Aorta (tissue), 5 donors: Measurements from ENCODE around the gene CLN3. TPM values are rescaled to one million over a fixed set of nuclear protein-coding genes. Genes with fewer than 3 reads are reported as not detected.
"Not testable (repeated sequence)": the region's sequence is repeated elsewhere in the genome, so short reads cannot be mapped to it uniquely, and the experiment has no call there.

Experiments used
- ATAC-seq: fragments of 200-7000 bp; cut with Tn5 transposase; one replicate; pipeline ENCODE4 v1.9.1; 2022; ENCODE audit warnings: moderate library complexity; ENCODE audit not compliant: low FRiP score
- DNase-seq, 2 donors: peaks; one replicate each; pipeline ENCODE4 v3.0.0-alpha.2; 2020
- H3K27ac ChIP-seq, 2 donors: one replicate each; pipeline ENCODE4 v1.5.1; 2013; ENCODE audit warnings: low read length in 2 of 2, mild to moderate bottlenecking in 2 of 2, moderate library complexity in 2 of 2, control low read depth in 1 of 2, inconsistent platforms in 1 of 2, low read depth in 1 of 2
- H3K27me3 ChIP-seq, 2 donors: one replicate each; pipeline ENCODE4 v1.6.1; 2013; ENCODE audit warnings: control low read depth in 1 of 2, low read length in 1 of 2, mild to moderate bottlenecking in 1 of 2, moderate library complexity in 1 of 2; ENCODE audit not compliant: insufficient read depth in 2 of 2, control insufficient read depth in 1 of 2
- H3K36me3 ChIP-seq, 2 donors: one replicate each; pipeline ENCODE4 v1.6.1; 2013; ENCODE audit warnings: control low read depth in 1 of 2, low read length in 1 of 2, mild to moderate bottlenecking in 1 of 2; ENCODE audit not compliant: insufficient read depth in 2 of 2, control insufficient read depth in 1 of 2
- H3K4me1 ChIP-seq, 2 donors: one replicate each; pipeline ENCODE4 v1.6.1; 2013; ENCODE audit warnings: low read length in 2 of 2, control low read depth in 1 of 2, mild to moderate bottlenecking in 1 of 2, moderate library complexity in 1 of 2; ENCODE audit not compliant: insufficient read depth in 2 of 2, control insufficient read depth in 1 of 2
- H3K4me3 ChIP-seq, 2 donors: one replicate each; pipeline ENCODE4 v1.5.1; 2013; ENCODE audit warnings: low read length in 2 of 2, control low read depth in 1 of 2, mild to moderate bottlenecking in 1 of 2
- H3K9me3 ChIP-seq: one replicate; pipeline ENCODE4 v1.6.1; 2013; ENCODE audit warnings: mild to moderate bottlenecking, low read length; ENCODE audit not compliant: control insufficient read depth
- whole genome bisulfite sequencing, 2 donors: extraction: QIAGEN DNeasy Blood & Tissue Kit; methylation state at CpG; one replicate each; pipeline ENCODE4 v1.1.7; 2013; 5-methylcytosine and 5-hydroxymethylcytosine counted together
- intact Hi-C, 2 donors: fragments of 100-400 bp; cut with DNase I; formaldehyde crosslinking; loops; one replicate each; pipeline versions ENCODE4 v1.14.2 to v1.15.0; 2022
- polyA plus RNA-seq, 2 donors: library from polyadenylated mRNA; stranded (reverse); fragments of 200-250 nt; gene quantifications; one replicate each; pipeline ENCODE4 v1.2.3, GENCODE V29; 2013
- total RNA-seq, 2 donors: library from RNA; stranded (reverse); fragmentation: NEBNext Ultra II Directional; extraction: Animal tissue kit (Norgen Biotek cat#: 25700); gene quantifications; one replicate each; pipeline ENCODE4 v1.2.1, GENCODE V29; 2021
- donor health status: healthy with polysubstance abuse.
- donor health status: Bipolar disorder and iron deficiency.
- donor health status: DM: no; HTN: no; CAD: no.
- donor health status: DM: no; HTN: no; CAD: no.
- donor health status: DM: yes; HTN: yes; CAD: no.

The CLN3 gene
- total and polyA plus RNA-seq, 4 donors, result 15.6 to 48.7 (median 23.4) TPM

DNA sequence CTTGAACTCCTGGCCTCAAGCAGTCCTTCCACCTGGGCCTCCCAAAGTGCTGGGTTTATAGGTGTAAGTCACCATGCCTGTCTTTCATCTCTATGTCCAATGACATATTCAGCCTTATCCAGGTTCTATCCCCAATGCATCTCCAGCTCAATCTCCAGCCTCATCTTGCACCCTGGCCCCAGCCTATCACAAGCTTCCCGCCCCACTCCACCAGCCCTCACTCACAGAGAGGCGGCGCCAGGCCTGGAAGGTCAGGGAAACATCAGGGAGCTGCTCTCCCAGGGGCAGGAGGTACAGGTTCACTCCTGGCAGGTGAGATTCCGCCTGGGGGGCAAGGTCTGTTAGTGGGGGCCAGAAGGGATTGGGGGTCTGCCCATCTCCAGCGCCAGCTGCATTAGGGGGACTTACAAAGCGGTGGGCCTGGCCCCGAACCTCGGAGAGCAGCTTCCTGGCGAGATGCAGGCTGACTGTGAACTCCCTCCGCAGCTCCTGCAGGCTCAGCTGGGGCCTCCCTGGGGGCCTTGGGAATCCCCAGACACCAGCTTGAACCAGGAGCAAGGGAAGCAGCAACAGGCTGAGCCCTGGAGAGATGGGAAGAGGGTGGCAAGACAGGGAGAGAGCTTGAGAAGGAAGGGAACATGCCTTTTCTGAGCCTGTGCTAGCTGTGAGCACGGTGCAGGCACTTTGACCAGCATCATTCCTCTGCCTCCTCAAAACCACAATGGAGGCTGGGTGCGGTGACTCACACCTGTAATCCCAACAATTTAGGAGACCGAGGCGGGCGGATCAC is 11.8 kb upstream of the CLN3 start:
- WGBS, 2 donors, result 81 to 82% methylated on average over 15 of the region's 15 CpGs
- H3K27me3 ChIP-seq, result no peaks in the 10 kb centered on the region
- intact Hi-C loops, result no loop called here
- no peaks in the 10 kb centered on the region for H3K9me3 ChIP-seq
- H3K4me1 ChIP-seq, result no peaks in the 10 kb centered on the region
- DNase-seq (no peak), ATAC-seq (no peak)
- no peak overlapping the region for H3K27ac ChIP-seq
- H3K36me3 ChIP-seq, result no peaks in the 10 kb centered on the region
- no peak overlapping the region for H3K4me3 ChIP-seq

DNA sequence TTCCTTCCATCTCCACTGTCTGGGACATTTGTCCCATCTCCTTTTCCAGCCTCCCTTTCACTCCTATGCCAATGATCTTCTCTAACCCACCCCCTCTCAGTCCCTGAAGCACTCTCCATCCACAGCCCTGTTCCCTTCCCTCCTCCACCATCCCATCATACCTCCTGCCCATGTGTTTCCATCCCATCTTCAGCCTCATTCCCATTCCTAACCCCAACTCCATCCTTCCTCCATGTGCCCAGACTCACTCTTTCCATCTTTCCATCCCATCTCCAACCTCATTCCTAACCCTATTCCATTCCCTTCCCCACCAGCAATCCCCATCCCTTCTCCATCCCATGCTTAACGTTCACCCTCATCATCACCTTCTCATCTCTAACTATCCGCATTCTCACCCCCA is 10.4 kb upstream of the CLN3 start:
- ATAC-seq (no peak), DNase-seq (no peak)
- Histone ChIP-seq H3K36me3 (no peaks in the 10 kb centered on the region), H3K4me1 (no peaks in the 10 kb centered on the region), H3K4me3 (no peak overlapping the region), H3K9me3 (no peaks in the 10 kb centered on the region), H3K27ac (no peak overlapping the region), H3K27me3 (no peaks in the 10 kb centered on the region)
- 79 to 80% methylated on average over 2 of the region's 2 CpGs for WGBS, 2 donors
- intact Hi-C loops, result no loop called here

DNA sequence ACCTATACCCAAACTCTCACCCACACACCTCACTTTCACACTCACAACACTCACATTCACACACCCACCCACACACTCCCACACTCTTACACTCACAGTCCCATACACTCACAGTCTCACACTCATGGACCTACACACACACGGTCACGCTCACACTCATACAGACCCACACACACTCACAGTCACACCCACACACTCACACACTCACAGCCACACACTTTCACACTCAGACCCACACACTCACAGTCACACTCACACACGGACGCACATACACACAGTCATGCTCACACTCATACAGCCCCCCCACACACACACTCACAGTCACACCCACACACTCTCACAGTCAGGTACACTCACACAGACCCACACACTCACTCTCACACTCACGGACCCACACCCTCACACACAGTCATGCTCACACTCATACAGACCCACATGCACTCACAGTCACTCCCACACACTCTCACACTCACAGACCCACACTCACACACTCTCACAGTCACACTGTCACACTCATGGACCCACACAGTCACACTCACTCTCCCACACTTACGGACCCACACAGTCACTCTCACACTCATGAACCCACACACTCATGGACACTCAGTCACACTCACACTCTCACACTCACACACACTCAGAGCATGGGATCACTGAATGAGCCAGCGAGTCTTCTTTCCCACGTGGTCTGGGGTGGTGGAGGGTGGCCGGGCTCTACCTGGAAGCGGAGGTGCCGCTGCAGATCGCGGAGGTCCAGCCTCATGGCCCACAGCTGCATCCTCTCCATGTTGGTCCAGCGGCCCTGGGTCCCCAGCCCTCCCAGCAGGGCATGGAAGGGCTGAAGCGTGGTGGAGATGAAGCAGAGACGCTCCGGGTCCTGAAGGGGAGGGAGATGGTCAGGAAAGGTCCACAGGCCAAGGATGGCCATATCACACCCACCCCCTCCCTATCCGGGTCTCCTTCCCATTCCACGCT is 9.7 kb upstream of the CLN3 start:
- Histone ChIP-seq H3K4me3 (no peak overlapping the region), H3K4me1 (no peaks in the 10 kb centered on the region), H3K9me3 (no peaks in the 10 kb centered on the region), H3K36me3 (no peaks in the 10 kb centered on the region), H3K27me3 (no peaks in the 10 kb centered on the region), H3K27ac (no peak overlapping the region)
- DNase-seq, result no peak
- WGBS, 2 donors, result 86% methylated on average over 19 of the region's 19 CpGs
- ATAC-seq, result no peak
- intact Hi-C loops, result no loop called here

DNA sequence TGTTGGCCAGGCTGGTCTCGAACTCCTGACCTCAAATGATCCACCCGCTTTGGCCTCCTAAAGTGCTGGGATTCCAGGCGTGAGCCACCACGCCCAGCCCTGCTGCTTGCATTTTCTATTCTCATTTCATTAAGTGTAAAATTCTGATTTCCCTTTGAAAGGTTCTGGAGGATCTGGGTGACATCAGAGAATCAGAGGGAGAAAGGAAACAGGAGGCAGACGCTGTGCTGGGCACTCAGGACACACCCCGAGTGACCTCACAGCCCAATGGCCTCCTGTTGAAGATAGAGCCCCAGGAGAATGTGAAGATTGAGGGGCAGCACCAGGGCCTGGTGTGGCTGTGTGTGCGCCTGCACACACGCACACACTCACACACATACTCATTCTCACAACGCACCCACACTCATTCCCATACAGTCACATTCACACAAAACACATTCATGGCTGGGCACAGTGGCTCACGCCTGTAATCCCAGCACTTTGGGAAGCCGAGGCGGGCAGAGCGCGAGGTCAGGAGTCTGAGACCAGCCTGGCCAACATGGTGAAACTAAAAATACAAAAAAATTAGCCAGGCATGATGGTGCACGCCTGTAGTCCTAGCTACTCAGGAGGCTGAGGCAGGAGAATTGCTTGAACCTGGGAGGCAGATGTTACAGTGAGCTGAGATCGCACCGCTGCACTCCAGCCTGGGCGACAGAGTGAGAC is 8.8 kb upstream of the CLN3 start:
- DNase-seq, H3K27me3 ChIP-seq, H3K4me3 ChIP-seq, intact Hi-C loops, H3K9me3 ChIP-seq, H3K36me3 ChIP-seq, H3K27ac ChIP-seq, ATAC-seq, H3K4me1 ChIP-seq: not testable (repeated sequence)
- 82 to 86% methylated on average over 18 of the region's 18 CpGs for WGBS, 2 donors

DNA sequence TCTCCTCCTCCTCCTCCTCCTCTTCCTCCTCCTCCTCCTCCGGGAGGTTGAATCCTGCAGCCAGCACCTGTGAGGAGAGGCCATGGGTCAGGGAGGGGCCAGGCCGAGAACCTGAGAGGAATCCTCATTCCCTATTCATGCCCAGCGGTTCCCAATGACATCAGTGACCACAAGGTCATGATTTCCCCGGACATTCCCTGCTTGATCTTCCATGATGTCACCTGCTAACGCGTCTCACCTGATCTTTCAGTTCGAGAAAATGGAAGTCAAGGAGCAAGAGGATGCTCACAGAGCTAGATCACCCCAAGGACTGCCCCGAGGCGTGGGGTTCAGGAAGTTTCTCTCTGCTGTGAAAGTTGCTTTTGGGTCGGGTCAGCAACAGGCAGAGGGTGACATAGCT is 8.0 kb upstream of the CLN3 start:
- no peaks in the 10 kb centered on the region for H3K27me3 ChIP-seq
- 83 to 87% methylated on average over 9 to 10 of the region's 10 CpGs for WGBS, 2 donors
- no peaks in the 10 kb centered on the region for H3K36me3 ChIP-seq
- H3K9me3 ChIP-seq, result no peaks in the 10 kb centered on the region
- ATAC-seq (no peak), DNase-seq (no peak)
- no peak overlapping the region for H3K4me3 ChIP-seq
- H3K4me1 ChIP-seq, result no peaks in the 10 kb centered on the region
- intact Hi-C loops, result no loop called here
- H3K27ac ChIP-seq, result no peak overlapping the region

DNA sequence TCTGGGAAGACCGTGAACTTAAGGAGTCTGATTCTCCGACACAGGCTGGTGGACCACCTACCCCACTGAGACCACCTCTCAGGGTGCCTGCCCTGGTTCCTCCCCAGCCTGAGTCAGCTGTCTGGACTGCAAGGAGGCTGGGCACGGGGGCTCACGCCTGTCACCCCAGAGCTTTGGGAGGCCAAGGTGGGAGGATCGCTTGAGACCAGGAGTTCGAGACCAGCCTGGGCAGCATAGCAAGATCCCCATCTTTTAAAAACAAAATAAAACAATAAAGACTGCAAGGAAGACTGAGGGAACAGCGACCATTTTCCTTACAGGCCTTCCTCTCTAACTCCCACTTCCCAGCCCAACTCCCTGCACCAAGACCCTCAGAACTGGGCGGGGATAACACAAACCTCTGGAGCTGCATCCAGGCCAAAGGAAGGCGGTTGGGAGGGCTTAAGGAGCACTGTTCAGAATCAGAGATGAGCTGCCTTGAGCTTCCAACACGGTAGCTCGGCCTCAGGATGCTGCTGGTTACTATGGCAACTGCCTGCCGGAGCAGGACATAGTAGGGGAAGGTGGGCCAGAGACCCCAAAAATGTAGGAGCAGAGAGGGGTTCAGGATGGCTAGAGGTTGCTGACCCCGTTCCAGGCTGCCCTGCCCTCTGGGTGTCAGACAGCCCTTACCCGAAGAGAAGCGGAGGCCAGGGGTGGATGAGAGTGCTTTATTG is 7.0 kb upstream of the CLN3 start:
- no peak for DNase-seq
- 79 to 87% methylated on average over 15 of the region's 15 CpGs for WGBS, 2 donors
- ATAC-seq, result no peak
- H3K36me3 ChIP-seq, result no peaks in the 10 kb centered on the region
- no peak overlapping the region for H3K27ac ChIP-seq
- no peaks in the 10 kb centered on the region for H3K4me1 ChIP-seq
- intact Hi-C loops, result no loop called here
- H3K9me3 ChIP-seq, result no peaks in the 10 kb centered on the region
- no peaks in the 10 kb centered on the region for H3K27me3 ChIP-seq
- no peak overlapping the region for H3K4me3 ChIP-seq

DNA sequence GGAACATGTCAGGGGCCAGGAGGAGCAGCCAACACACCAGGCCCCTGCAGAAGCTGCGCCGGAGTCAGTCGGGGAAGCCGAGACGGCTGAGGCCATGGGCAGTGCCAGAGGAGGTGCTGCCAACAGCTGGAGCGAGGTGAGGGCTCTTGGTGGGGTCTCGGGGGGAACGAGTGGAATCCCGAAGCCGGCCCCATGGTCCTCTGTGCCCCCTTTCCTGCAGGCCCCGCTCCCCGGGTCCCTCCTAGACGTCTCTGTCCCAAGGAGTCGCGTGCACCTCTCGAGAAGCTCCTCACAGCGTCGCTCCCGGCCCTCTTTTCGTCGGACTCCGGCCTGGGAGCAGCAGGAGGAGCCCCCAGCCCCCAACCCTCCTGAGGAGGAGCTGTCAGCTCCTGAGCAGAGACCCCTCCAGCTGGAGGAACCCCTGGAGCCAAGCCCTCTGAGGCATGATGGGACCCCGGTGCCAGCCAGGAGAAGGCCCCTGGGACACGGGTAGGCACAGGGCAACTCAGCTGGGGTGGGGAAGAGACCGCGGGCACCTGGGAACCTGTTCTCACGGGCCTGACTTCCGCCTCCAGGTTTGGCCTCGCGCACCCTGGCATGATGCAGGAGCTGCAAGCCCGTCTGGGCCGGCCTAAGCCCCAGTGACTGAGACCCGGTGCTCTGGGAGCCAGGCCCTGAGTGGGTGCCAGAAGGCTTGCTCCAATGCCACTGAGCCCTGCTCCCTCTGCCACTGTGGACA is 6.2 kb upstream of the CLN3 start:
- H3K27ac ChIP-seq, result no peak overlapping the region
- no peaks in the 10 kb centered on the region for H3K36me3 ChIP-seq
- H3K4me3 ChIP-seq, result no peak overlapping the region
- ATAC-seq, result no peak
- no peaks in the 10 kb centered on the region for H3K4me1 ChIP-seq
- intact Hi-C loops, result no loop called here
- H3K27me3 ChIP-seq, result no peaks in the 10 kb centered on the region
- no peaks in the 10 kb centered on the region for H3K9me3 ChIP-seq
- DNase-seq, result no peak
- 82 to 86% methylated on average over 30 to 33 of the region's 33 CpGs for WGBS, 2 donors

DNA sequence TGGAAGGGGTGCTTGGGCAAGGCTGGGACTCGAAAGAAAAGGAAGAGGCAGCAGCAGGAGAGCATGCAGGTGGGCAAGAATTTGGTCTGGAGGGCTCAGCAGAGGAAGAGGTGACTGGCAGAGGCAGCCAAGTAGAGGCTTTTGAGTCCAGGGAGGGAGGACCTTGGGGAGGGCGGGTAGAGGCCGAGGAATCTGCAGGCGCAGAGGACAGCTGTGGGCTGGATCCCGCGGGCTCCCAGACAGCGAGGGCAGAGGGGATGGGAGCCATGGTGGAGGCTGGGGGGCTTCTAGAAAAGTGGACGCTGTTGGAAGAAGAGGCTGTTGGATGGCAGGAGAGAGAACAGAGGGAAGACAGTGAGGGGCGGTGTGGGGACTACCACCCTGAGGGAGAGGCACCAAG is 5.5 kb upstream of the CLN3 start:
- Histone ChIP-seq H3K36me3 (no peaks in the 10 kb centered on the region), H3K4me3 (no peak overlapping the region), H3K4me1 (no peaks in the 10 kb centered on the region), H3K27me3 (no peaks in the 10 kb centered on the region), H3K27ac (no peak overlapping the region), H3K9me3 (no peaks in the 10 kb centered on the region)
- intact Hi-C loops, result no loop called here
- WGBS, 2 donors, result 83 to 90% methylated on average over 9 of the region's 9 CpGs
- ATAC-seq, result no peak
- DNase-seq, result no peak
